ENCODE measurements around the gene ACCSL.

The ACCSL gene

GRCh38 chr11:44047931-44048431 lies at the start of gene ACCSL:
Gene ACCSL (plus strand): TSS chr11:44047981. CDS start chr11:44048037, 56 bp downstream.
- DNase-seq: no peak

DNA sequence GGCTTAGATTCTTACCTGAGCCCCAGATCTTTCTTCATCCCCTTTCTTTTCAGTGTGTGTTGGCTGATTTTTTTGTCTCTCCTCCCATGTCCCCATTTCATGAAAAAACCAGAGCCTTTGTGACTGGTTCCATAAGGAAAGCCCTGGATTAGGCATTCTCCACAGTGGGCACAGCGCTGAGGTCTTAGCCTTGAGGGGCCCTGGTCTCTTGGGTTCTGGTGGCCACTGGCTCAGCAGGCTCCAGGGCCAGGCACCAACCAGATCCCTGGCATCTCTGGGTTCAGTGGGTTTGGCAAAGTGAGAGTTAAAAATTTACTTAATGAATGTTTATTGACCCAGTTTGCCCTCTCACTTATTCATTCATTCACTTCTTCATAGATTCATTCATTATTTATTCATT lies 49.5 kb upstream of the ACCSL start:
- DNase-seq: no peak

DNA sequence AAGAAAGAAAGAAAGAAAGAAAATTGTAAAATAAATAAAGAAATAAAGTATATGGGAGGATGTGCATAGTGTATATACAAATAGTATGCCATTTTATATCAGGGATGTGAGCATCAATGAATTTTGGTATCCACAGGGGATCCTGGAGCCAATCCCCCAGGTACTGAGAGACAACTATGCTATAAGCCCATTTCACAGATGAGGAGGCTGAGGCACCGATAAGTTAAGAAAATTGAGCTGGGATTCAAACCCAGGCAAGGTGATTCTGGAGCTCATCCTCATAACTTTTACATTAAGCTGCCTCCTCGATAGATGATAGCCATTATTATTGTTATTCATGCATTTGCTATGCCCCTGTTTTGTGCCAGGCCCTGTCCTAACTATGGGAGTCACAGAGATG lies 47.0 kb upstream of the ACCSL start:
- DNase-seq: no peak

DNA sequence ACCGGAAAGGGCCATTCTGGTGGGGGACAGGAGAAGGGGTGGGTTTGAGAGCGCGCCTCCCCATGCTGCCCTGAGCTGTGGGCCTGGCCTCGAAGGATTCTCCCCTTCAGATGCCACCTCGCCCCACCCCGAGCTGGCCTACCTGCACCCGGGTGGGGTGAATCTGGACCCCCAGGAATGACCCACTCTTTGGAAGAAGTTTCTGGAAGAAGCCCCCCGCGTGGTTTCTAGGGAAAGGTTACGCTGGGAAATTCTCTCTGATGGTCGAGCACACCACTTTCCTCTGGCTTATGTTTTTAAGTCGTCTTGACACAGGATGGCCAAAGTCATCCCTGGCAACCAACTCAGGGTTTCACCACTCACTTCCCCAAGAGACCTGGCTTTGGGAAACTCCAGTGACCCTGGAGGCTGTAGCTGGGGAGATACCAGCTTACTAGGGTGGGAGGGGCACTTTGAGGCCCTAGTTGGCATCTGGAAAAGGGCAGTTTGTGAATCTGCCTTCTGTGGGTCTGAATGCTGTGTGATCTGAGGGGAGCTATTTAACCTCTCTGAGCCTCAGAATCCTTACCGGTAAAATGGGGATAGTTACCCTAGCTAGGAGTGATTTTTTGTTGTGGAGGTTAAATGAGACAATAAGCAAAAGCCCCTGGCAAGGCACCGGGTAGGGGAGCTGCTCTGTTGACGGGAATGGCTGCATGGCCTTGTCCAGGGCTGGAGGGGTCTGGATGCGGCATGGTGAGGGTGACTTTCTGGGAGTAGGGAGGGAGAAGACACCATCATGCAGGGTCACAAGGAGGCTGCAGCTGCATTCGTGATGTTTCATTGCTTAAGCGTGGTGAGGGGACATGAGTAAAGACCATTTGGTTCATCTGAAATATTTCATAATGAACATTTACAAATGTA lies 45.3 kb upstream of the ACCSL start:
- DNase-seq: no peak

DNA sequence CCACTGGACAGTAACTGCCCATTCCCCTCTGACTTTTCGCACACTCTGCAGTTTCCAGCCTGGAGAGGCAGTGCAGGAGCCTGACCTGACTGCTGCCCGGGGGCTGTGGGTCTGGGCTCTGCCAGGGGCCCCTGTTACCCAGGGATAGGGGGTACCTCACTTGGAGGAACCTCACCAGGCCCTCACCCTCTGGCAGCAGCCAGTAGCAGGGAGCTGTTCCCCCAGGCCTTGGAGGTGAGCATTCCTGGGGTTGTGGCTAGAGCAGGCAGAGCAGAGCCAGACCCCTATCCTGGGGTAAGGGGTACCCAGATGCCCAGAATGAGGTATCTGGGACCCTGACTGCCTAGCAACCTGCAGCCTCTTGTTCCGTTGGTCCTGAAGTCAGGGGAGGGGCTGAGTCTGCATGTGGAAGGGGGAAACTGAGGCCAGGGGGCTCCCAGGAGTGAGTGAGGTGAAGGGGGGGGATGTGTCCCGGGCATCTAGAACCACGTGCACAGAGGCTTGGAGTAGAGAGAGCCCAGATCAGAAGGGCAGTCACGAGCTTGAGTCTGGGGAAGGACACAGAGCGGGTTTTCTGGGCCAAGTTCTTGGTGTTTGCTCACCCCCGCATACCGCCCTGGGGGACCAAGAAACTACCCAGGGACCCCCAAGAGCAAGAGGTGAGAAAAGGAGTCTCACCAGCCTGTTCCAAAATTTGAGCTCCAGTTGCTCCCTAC lies 43.9 kb upstream of the ACCSL start:
- no peak for DNase-seq

DNA sequence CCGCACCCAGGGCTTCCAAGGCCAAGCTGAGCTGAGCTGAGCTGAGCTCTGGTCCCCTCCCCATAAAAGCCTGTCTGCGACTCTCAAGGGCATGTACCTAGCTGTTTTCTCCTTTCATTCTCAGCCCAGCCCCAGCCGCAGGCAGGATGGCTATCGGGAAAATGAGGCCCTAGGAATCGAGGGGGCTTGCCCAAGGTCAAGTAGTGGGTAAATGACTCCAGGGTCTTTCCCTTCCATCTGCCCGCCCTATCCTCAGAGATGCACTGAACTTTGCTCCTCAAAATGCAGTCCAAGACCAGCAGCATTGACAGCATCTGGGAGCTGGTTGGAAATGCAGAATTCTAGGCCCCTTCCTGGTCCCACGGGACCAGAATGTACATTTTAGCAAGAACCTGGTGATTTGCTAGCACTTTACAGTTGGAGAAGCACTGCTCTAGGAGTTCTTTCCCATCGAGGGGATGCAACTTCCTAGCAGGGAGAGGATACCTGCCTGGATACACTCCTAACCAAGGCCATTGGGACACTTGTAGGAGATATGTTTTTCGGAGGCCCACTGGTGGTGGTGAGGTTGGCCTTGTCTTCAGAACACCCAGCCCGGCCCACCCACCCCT lies 43.2 kb upstream of the ACCSL start:
- no peak for DNase-seq

DNA sequence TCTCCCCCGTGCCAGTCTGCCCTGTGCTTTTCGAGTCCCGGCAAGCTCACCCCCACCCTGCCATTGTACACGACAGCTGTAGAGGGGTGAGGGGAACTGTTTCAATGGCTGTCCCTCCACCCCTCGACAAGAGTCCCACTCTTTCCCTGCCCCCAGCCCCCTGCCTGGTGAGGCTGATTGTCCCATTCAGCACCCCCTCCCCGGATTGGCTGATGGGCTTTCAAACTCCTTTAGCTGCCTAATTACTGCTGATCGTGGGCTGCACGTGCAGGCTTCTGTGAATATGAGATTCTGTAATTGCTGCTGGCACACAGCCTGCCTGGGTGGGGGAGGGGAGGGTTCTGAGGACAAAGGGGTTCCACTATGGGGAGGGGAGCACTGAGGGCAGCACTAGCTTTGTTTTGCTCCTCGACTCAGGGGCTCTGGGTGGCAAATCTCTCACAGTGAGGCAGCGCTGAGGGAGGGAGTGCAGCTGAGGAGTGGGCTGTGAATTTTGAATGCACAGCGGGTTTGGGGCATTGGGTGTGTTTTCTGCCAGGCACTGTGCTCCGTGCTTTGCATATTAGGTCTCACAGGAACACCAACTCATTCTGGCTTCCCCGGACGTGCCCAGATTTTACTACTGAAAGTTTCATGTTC lies 42.6 kb upstream of the ACCSL start:
- no peak for DNase-seq

DNA sequence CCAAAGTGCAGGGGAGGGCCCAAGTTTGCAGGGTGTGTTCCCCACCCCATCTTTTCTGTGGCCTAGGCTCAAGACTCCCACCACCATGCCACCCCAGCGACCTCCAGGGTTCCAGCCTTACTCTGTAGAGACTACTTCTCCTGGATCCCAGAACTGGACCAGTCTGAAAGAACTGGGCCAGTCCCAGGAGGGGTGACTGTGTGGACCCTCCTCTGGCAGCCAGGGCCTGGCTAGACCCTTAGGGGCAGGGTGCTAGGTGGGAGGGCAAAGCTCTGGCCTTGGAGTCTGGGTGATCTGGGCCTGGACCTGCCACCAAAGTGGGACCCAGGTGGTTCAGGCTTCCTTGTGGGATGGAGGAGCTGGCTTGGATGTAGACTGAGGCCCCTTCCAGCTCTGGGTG lies 41.8 kb upstream of the ACCSL start:
- no peak for DNase-seq

GRCh38 chr11:44006917-44007361 lies 40.8 kb upstream of the ACCSL start:
- DNase-seq: no peak

GRCh38 chr11:44007481-44008087 lies 40.2 kb upstream of the ACCSL start:
- DNase-seq: no peak

DNA sequence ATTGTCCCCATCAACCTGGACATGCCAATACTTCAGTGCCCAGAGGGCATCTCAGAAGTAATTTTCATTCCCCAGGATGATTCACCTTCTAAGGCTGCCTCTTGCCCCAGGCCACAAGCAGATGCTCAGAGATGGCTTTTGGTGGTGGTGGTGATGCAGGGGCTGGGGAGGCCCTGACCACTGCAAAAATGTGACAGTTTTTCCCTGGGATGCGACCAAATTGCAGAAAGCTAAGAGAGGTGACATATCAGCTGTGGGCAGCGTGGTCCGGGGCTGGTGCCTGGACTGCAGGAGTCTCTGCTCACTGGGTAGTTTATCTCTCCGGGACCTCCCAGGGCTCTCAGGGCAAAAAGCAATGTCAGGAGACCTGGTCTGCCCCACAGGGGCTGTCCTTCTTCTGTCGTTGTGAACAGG lies 39.7 kb upstream of the ACCSL start:
- DNase-seq: no peak

DNA sequence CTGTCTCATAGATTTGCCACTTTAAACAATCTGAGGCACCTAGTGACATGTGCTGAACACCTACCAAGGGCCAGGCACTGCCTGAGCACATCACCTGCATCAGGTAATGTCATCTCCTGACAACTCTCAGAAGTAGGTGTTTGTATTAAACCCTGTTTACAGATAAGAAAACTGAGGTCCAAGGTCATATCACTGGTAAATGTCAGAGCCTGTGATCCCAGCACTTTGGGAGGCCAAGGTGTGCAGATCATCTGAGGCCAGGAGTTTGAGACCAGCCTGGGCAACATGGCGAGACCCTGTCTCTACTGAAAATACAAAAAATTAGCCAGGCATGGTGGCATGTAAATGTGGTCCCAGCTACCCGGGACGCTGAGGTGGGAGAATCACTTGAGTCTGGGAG lies 39.1 kb upstream of the ACCSL start:
- DNase-seq: no peak

DNA sequence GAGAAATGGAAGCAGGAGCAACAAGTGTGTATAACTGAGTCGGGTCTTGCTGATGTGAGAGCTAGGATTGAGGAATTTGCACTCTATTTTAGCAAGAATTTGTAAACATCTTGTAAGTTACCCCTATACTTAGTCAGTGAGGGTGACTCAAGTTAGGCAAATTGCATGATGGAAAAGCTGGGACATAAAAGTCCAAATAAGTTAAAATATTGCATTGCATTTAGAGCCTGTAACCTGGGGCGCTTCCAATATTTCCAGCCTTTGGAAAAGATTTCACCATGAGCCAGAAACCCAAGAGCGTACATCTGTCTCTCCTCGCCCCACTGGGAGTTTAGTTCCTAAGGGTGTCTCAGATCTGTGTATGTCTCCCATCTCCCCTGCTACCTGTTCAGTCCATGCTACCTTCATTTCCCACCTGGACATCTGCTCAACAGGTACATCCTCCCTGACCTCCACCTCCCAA lies 37.0 kb upstream of the ACCSL start:
- DNase-seq: no peak

GRCh38 chr11:44011797-44012196 lies 36.0 kb upstream of the ACCSL start:
- no peak for DNase-seq

GRCh38 chr11:44014968-44015623 lies 32.7 kb upstream of the ACCSL start:
- no peak for DNase-seq

DNA sequence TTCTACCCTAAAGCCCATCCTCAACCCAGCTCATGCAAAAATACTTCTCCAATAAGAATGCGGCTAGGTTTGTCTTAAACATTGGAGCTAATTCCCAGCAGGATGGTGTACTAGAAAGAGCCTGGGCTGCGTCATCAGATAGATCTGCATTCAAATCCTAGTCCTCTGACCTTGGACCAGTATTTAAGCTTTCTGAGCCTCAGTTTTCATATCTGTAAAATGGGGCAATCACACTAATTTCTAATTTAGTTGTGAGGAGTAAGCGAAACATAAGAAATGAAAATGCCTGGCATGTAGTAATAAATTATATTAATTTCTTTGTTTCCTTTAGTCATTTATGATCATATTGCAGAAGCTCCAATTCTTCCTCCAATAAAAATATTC lies 32.2 kb upstream of the ACCSL start:
- no peak for DNase-seq

GRCh38 chr11:44016131-44016530 lies 31.6 kb upstream of the ACCSL start:
- DNase-seq: no peak

GRCh38 chr11:44016546-44017442 lies 31.0 kb upstream of the ACCSL start:
- no peak for DNase-seq

- DNase-seq: no peak
Observed at GRCh38 chr11:44017443-44018126, 30.2 kb upstream of the ACCSL start.

GRCh38 chr11:44018127-44018521 lies 29.7 kb upstream of the ACCSL start:
- DNase-seq: no peak

Data from stimulated activated CD4-positive, alpha-beta T cell treated with anti-CD3 and anti-CD28 coated beads, Interleukin-12 subunit alpha, Interleukin-12 subunit beta, amount 100 ng/mL, for 4 hours (primary cell).